ENCODE measurements around the gene MBNL2.

MBNL2 gene

GRCh38 chr13:97411984-97412383, 189.9 kb downstream of the MBNL2 start:
- no peak for DNase-seq (ENCODE audit: low read depth)
- no peak overlapping the region for H3K4me3 ChIP-seq (ENCODE audit: low read depth, low read length)
- TF ChIP-seq CTCF (conservative IDR thresholded peaks at IDR 0.05; ENCODE audit: low read depth, low read length): no peak

GRCh38 chr13:97413694-97414093, 191.6 kb downstream of the MBNL2 start:
- no peak for DNase-seq (ENCODE audit: low read depth)

GRCh38 chr13:97414392-97414791, 192.3 kb downstream of the MBNL2 start:
- no peak for DNase-seq (ENCODE audit: low read depth)
- TF ChIP-seq CTCF (conservative IDR thresholded peaks at IDR 0.05; ENCODE audit: low read depth, low read length): no peak
- H3K4me3 ChIP-seq (ENCODE audit: low read depth, low read length): no peak overlapping the region

More at GRCh38 chr13:97413694-97414093, 191.6 kb downstream of the MBNL2 start:
- no peak for TF ChIP-seq CTCF (conservative IDR thresholded peaks at IDR 0.05; ENCODE audit: low read depth, low read length)
- H3K4me3 ChIP-seq (ENCODE audit: low read depth, low read length): no peak overlapping the region

GRCh38 chr13:97417698-97418097, 195.6 kb downstream of the MBNL2 start:
- DNase-seq (ENCODE audit: low read depth): no peak
- no peak for TF ChIP-seq CTCF (conservative IDR thresholded peaks at IDR 0.05; ENCODE audit: low read depth, low read length)
- no peak overlapping the region for H3K4me3 ChIP-seq (ENCODE audit: low read depth, low read length)

- no peak for DNase-seq (ENCODE audit: low read depth)
- no peak overlapping the region for H3K4me3 ChIP-seq (ENCODE audit: low read depth, low read length)
- no peak for TF ChIP-seq CTCF (conservative IDR thresholded peaks at IDR 0.05; ENCODE audit: low read depth, low read length)
These were observed 200.3 kb downstream of the MBNL2 start for GRCh38 chr13:97422118-97423054.

GRCh38 chr13:97423300-97424045, 201.3 kb downstream of the MBNL2 start:
- no peak for TF ChIP-seq CTCF (conservative IDR thresholded peaks at IDR 0.05; ENCODE audit: low read depth, low read length)
- H3K4me3 ChIP-seq (ENCODE audit: low read depth, low read length): no peak overlapping the region
- no peak for DNase-seq (ENCODE audit: low read depth)
